ENCODE results near the gene MROH2A.

- TF ChIP-seq EZH2phosphoT487 (IDR thresholded peaks at IDR 0.05; ENCODE audit: low read depth) (no peak), CTCF (IDR thresholded peaks at IDR 0.05; ENCODE audit: low read depth, low read length) (no peak)
Measured at GRCh38 chr2:233811087-233811486, 33.0 kb downstream of the MROH2A start.
